Left lobe of liver (tissue), 2 donors: Measurements from ENCODE around the gene FMN2. TPM values are rescaled to one million over a fixed set of nuclear protein-coding genes. Genes with fewer than 3 reads are reported as not detected.
A peak's percentile ranks its signal among the peaks of the same experiment; 100 is the strongest.
"Not testable (repeated sequence)": the region's sequence is repeated elsewhere in the genome, so short reads cannot be mapped to it uniquely, and the experiment has no call there.

Experiments
- ATAC-seq: fragments of 200-7000 bp; cut with Tn5 transposase; one replicate; pipeline ENCODE4 v1.9.1; 2020; ENCODE audit warnings: mild to moderate bottlenecking, moderate library complexity
- DNase-seq: peaks from one replicate; pipeline ENCODE4 v3.0.0-alpha.2; 2020; ENCODE audit warnings: low spot score
- total RNA-seq: library from RNA; stranded (reverse); gene quantifications from one replicate; pipeline ENCODE4 v1.2.1, GENCODE V29; 2021
- donor health status: DM: no; HTN: no; CAD: no; lungs with moderate emphysema.
- donor health status: DM: no; HTN: yes; CAD: no.

The FMN2 gene
- total RNA-seq, 1 donor from 2014 or later = not detected

GRCh38 chr1:240409615-240410014 is 317.9 kb downstream of the FMN2 start:
- ATAC-seq = no peak
- no peak for DNase-seq

- DNase-seq (no peak), ATAC-seq (no peak)
Measured at GRCh38 chr1:240413732-240414131, 322.0 kb downstream of the FMN2 start.

- DNase-seq (no peak), ATAC-seq (no peak)
Measured at GRCh38 chr1:240414237-240414636, 322.6 kb downstream of the FMN2 start.

GRCh38 chr1:240415011-240415410 is 323.3 kb downstream of the FMN2 start:
- not testable (repeated sequence) for DNase-seq, ATAC-seq

GRCh38 chr1:240415532-240415931 is 323.8 kb downstream of the FMN2 start:
- ATAC-seq = no peak

GRCh38 chr1:240417317-240417716 is 325.6 kb downstream of the FMN2 start:
- ATAC-seq (no peak), DNase-seq (no peak)

More at GRCh38 chr1:240415532-240415931, 323.8 kb downstream of the FMN2 start:
- no peak for DNase-seq

- ATAC-seq = no peak
- no peak for DNase-seq
Measured at GRCh38 chr1:240420766-240421165, 329.1 kb downstream of the FMN2 start.

GRCh38 chr1:240423246-240423924 is 331.7 kb downstream of the FMN2 start:
- DNase-seq (no peak), ATAC-seq (no peak)

- no peak for DNase-seq
- no peak for ATAC-seq
Measured at GRCh38 chr1:240424740-240425464, 333.2 kb downstream of the FMN2 start.

- ATAC-seq = no peak
- DNase-seq = no peak
Measured at GRCh38 chr1:240426051-240426450, 334.4 kb downstream of the FMN2 start.

- no peak for ATAC-seq
- DNase-seq = no peak
Measured at GRCh38 chr1:240435996-240436566, 344.4 kb downstream of the FMN2 start.

- no peak for DNase-seq
- no peak for ATAC-seq
Measured at GRCh38 chr1:240441669-240442068, 350.0 kb downstream of the FMN2 start.

- no peak for DNase-seq
- no peak for ATAC-seq
Measured at GRCh38 chr1:240445369-240445768, 353.7 kb downstream of the FMN2 start.

GRCh38 chr1:240455228-240455821 is 363.6 kb downstream of the FMN2 start:
- DNase-seq (no peak), ATAC-seq (peak; percentile 99)

- ATAC-seq (no peak), DNase-seq (no peak)
Measured at GRCh38 chr1:240457203-240457602, 365.5 kb downstream of the FMN2 start.

GRCh38 chr1:240462277-240462676 is 370.6 kb downstream of the FMN2 start:
- DNase-seq = no peak
- no peak for ATAC-seq

- DNase-seq = no peak
- no peak for ATAC-seq
Measured at GRCh38 chr1:240462766-240463395, 371.2 kb downstream of the FMN2 start.

- ATAC-seq (no peak), DNase-seq (no peak)
Measured at GRCh38 chr1:240464099-240464498, 372.4 kb downstream of the FMN2 start.

GRCh38 chr1:240465531-240465940 is 373.9 kb downstream of the FMN2 start:
- ATAC-seq (no peak), DNase-seq (no peak)

- DNase-seq (no peak), ATAC-seq (no peak)
Measured at GRCh38 chr1:240466509-240466908, 374.8 kb downstream of the FMN2 start.

- no peak for DNase-seq
- ATAC-seq = no peak
Measured at GRCh38 chr1:240467895-240468294, 376.2 kb downstream of the FMN2 start.
